Head of caudate nucleus (tissue), 42 donors: ENCODE measurements around the gene COLQ.
A peak's percentile ranks its signal among the peaks of the same experiment; 100 is the strongest.

ENCODE experiments used
- DNase-seq, 42 donors: peaks; one replicate each; pipeline versions ENCODE4 v3.0.0 to v3.0.0-alpha.2; 2020 to 2021; ENCODE audit warnings: mixed read lengths in 7 of 42
- intact Hi-C: fragments of 100-400 bp; cut with DNase I; formaldehyde crosslinking; loops from one replicate; pipeline ENCODE4 v1.15.0; 2022

The COLQ gene

GRCh38 chr3:15403495-15403894 lies 118.0 kb downstream of the COLQ start:
- intact Hi-C loops: loop anchor here (10.0 kb wide), 1 partner anchor 199 kb away; the partner anchor contains the start of gene CAPN7
- no peak for DNase-seq

GRCh38 chr3:15401936-15402335 lies 119.6 kb downstream of the COLQ start:
- DNase-seq: peak in 1 of 42 donors; percentile 18
- intact Hi-C loops: loop anchor here (10.0 kb wide), 1 partner anchor 197 kb away; the partner anchor contains the start of gene CAPN7
